Natural killer cell (primary cell): ENCODE results near the gene ADRA2C. TPM values are rescaled to one million over a fixed set of nuclear protein-coding genes. Genes with fewer than 3 reads are reported as not detected.

Experiments
- ATAC-seq, 3 donors: fragments of 150-1000 bp in 2 of 3; fragments of 200-7000 bp in 1 of 3; cut with Tn5 transposase; 1 replicate in 1 of 3; 2 replicates in 2 of 3; pipeline ENCODE4 v1.10.0; 2021; ENCODE audit warnings: mild to moderate bottlenecking in 2 of 3, moderate library complexity in 2 of 3
- DNase-seq, 2 donors: peaks; one replicate each; pipeline versions ENCODE4 v3.0.0 to v3.0.0-alpha.2; 2013 to 2021; ENCODE audit warnings: mixed read lengths in 1 of 2
- H3K27ac ChIP-seq: one replicate; pipeline ENCODE4 v1.5.1; 2013; ENCODE audit warnings: mild to moderate bottlenecking, low read length
- H3K27me3 ChIP-seq: one replicate; pipeline ENCODE4 v1.6.1; 2013; ENCODE audit warnings: low read length; ENCODE audit not compliant: control insufficient read depth, insufficient read depth
- H3K36me3 ChIP-seq: one replicate; pipeline ENCODE4 v1.6.1; 2013; ENCODE audit warnings: low read length; ENCODE audit not compliant: control insufficient read depth, insufficient read depth
- H3K4me1 ChIP-seq: one replicate; pipeline ENCODE4 v1.6.1; 2013; ENCODE audit warnings: low read length; ENCODE audit not compliant: control insufficient read depth, insufficient read depth
- H3K4me3 ChIP-seq: one replicate; pipeline ENCODE4 v1.5.1; 2013; ENCODE audit warnings: low read length
- H3K9me3 ChIP-seq: one replicate; pipeline ENCODE4 v1.6.1; 2013; ENCODE audit warnings: low read length; ENCODE audit not compliant: control insufficient read depth, insufficient read depth
- H3K27ac Mint-ChIP-seq, 2 donors: one replicate each; pipeline ENCODE4 v1.8.0; 2022; ENCODE audit warnings: mild to moderate bottlenecking in 2 of 2, mixed read lengths in 2 of 2, moderate library complexity in 1 of 2
- H3K27me3 Mint-ChIP-seq, 2 donors: one replicate each; pipeline ENCODE4 v1.8.0; 2022; ENCODE audit warnings: low read depth in 2 of 2, mixed read lengths in 2 of 2
- H3K36me3 Mint-ChIP-seq: one replicate; pipeline ENCODE4 v1.8.0; 2022; ENCODE audit warnings: mixed read lengths
- H3K4me1 Mint-ChIP-seq, 2 donors: one replicate each; pipeline ENCODE4 v1.8.0; 2022; ENCODE audit warnings: mixed read lengths in 2 of 2
- H3K4me3 Mint-ChIP-seq: one replicate; pipeline ENCODE4 v1.8.0; 2022; ENCODE audit warnings: mild to moderate bottlenecking, moderate library complexity, mixed read lengths
- H3K9me3 Mint-ChIP-seq, 2 donors: one replicate each; pipeline ENCODE4 v1.8.0; 2022; ENCODE audit warnings: mixed read lengths in 2 of 2
- WGBS: methylation state at CpG from one replicate; pipeline ENCODE4 v1.1.7; 2013; ENCODE audit warnings: missing lambda C conversion rate; ENCODE audit not compliant: insufficient coverage; 5-methylcytosine and 5-hydroxymethylcytosine counted together
- intact Hi-C: fragments of 100-400 bp; cut with micrococcal nuclease; formaldehyde crosslinking; loops from one replicate; pipeline ENCODE4 v1.14.2; 2022
- total RNA-seq, 4 donors: library from RNA; stranded (reverse); fragments of 120-200 nt in 1 of 4; gene quantifications; one replicate each; pipeline versions ENCODE4 v1.2.3 to v1.2.4, GENCODE V29; 2013 to 2022
- TF ChIP-seq, protein P1 (sequence below): fragments of 200-600 bp; IDR thresholded peaks from one replicate; pipeline ENCODE4 v1.8.0; 2022; ENCODE audit warnings: antibody characterized with exemption

Gene ADRA2C
- total RNA-seq, 3 donors from 2014 or later (not counting 1 experiment from before 2014, with no cell fraction given) = not detected

DNA sequence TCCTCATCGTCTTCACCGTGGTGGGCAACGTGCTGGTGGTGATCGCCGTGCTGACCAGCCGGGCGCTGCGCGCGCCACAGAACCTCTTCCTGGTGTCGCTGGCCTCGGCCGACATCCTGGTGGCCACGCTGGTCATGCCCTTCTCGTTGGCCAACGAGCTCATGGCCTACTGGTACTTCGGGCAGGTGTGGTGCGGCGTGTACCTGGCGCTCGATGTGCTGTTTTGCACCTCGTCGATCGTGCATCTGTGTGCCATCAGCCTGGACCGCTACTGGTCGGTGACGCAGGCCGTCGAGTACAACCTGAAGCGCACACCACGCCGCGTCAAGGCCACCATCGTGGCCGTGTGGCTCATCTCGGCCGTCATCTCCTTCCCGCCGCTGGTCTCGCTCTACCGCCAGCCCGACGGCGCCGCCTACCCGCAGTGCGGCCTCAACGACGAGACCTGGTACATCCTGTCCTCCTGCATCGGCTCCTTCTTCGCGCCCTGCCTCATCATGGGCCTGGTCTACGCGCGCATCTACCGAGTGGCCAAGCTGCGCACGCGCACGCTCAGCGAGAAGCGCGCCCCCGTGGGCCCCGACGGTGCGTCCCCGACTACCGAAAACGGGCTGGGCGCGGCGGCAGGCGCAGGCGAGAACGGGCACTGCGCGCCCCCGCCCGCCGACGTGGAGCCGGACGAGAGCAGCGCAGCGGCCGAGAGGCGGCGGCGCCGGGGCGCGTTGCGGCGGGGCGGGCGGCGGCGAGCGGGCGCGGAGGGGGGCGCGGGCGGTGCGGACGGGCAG lies 792 bp downstream of the ADRA2C start:
- no peak overlapping the region for H3K4me3 ChIP-seq
- H3K9me3 ChIP-seq = no peaks in the 10 kb centered on the region
- Mint-ChIP-seq H3K4me1 (no peaks in the 10 kb centered on the region), H3K27me3 (peaks cover 9 to 18% of the 10 kb centered on the region in 2 donors), H3K9me3 (no peaks in the 10 kb centered on the region), H3K4me3 (peak overlapping the region; percentile 40), H3K36me3 (no peaks in the 10 kb centered on the region), H3K27ac (no peak overlapping the region)
- no peak for DNase-seq
- intact Hi-C loops = no loop called here
- H3K27ac ChIP-seq = no peak overlapping the region
- 17% methylated on average over 107 of the region's 107 CpGs for WGBS
- TF ChIP-seq, protein P1, sequence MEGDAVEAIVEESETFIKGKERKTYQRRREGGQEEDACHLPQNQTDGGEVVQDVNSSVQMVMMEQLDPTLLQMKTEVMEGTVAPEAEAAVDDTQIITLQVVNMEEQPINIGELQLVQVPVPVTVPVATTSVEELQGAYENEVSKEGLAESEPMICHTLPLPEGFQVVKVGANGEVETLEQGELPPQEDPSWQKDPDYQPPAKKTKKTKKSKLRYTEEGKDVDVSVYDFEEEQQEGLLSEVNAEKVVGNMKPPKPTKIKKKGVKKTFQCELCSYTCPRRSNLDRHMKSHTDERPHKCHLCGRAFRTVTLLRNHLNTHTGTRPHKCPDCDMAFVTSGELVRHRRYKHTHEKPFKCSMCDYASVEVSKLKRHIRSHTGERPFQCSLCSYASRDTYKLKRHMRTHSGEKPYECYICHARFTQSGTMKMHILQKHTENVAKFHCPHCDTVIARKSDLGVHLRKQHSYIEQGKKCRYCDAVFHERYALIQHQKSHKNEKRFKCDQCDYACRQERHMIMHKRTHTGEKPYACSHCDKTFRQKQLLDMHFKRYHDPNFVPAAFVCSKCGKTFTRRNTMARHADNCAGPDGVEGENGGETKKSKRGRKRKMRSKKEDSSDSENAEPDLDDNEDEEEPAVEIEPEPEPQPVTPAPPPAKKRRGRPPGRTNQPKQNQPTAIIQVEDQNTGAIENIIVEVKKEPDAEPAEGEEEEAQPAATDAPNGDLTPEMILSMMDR = no peak
- no peak for ATAC-seq
- peaks cover 8% of the 10 kb centered on the region for H3K27me3 ChIP-seq
- no peaks in the 10 kb centered on the region for H3K36me3 ChIP-seq
- peaks cover 5% of the 10 kb centered on the region for H3K4me1 ChIP-seq

DNA sequence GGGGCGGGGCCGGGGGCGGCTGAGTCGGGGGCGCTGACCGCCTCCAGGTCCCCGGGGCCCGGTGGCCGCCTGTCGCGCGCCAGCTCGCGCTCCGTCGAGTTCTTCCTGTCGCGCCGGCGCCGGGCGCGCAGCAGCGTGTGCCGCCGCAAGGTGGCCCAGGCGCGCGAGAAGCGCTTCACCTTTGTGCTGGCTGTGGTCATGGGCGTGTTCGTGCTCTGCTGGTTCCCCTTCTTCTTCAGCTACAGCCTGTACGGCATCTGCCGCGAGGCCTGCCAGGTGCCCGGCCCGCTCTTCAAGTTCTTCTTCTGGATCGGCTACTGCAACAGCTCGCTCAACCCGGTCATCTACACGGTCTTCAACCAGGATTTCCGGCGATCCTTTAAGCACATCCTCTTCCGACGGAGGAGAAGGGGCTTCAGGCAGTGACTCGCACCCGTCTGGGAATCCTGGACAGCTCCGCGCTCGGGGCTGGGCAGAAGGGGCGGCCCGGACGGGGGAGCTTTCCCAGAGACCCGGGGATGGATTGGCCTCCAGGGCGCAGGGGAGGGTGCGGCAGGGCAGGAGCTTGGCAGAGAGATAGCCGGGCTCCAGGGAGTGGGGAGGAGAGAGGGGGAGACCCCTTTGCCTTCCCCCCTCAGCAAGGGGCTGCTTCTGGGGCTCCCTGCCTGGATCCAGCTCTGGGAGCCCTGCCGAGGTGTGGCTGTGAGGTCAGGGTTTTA lies 1.5 kb downstream of the ADRA2C start:
- TF ChIP-seq, protein P1 = no peak
- H3K4me1 ChIP-seq = peaks cover 5% of the 10 kb centered on the region
- H3K4me3 ChIP-seq = no peak overlapping the region
- Mint-ChIP-seq H3K4me3 (peak overlapping the region; percentile 72), H3K36me3 (no peaks in the 10 kb centered on the region), H3K4me1 (no peaks in the 10 kb centered on the region), H3K9me3 (no peaks in the 10 kb centered on the region), H3K27ac (no peak overlapping the region), H3K27me3 (peaks cover 9 to 18% of the 10 kb centered on the region in 2 donors)
- H3K27me3 ChIP-seq = peaks cover 8% of the 10 kb centered on the region
- no peaks in the 10 kb centered on the region for H3K36me3 ChIP-seq
- no peaks in the 10 kb centered on the region for H3K9me3 ChIP-seq
- no peak for ATAC-seq
- DNase-seq = peak in 1 of 2 donors; percentile 4
- 16% methylated on average over 56 of the region's 58 CpGs for WGBS
- intact Hi-C loops = no loop called here
- no peak overlapping the region for H3K27ac ChIP-seq

DNA sequence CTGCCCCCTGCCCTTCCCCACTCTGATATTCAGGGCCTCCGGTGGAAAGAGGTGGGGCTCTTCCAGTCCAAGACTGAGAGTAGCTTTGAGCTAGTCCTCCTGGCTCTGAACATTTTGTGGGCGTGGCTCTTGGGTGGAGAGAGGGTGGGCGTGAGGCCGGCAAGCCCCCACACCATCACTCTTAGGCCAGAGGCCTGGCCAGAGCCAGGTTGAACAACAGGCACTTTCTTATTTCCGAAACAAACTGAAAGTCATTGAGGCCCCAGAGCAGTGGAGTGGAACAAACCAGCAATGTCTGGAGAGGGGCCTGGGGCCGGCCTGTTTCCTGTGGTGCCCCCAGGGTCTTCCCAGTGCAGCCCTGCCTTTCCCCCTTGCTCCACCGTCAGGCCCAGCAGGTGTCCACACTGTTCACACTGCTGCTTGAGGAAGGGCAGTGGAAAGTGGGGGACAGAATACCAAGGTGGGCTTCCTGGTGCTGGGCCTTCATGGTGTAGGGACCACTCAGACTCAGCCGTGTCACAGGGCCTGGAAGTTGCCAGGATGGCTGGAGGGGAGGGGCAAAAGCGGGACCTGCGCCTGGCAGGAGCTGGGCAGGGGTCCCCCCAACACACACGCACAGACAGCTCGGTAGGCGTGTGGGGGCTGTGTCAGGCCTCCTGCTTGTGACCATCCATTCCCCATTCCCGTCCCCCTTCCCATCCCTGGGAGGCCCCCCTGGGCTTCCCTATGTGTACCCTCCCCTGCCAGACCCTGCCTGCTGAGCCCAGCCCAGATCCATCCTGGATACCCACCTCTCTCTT lies 2.9 kb downstream of the ADRA2C start:
- intact Hi-C loops = no loop called here

More for the DNA sequence above, 2.9 kb downstream of the ADRA2C start:
- Mint-ChIP-seq H3K4me3 (no peak overlapping the region), H3K9me3 (no peaks in the 10 kb centered on the region), H3K27me3 (peaks cover 3 to 14% of the 10 kb centered on the region in 2 donors), H3K4me1 (no peaks in the 10 kb centered on the region), H3K36me3 (no peaks in the 10 kb centered on the region), H3K27ac (no peak overlapping the region)
- no peaks in the 10 kb centered on the region for H3K36me3 ChIP-seq
- TF ChIP-seq, protein P1 = no peak
- no peak overlapping the region for H3K4me3 ChIP-seq
- H3K27me3 ChIP-seq = peaks cover 4% of the 10 kb centered on the region
- DNase-seq (no peak), ATAC-seq (no peak)
- H3K27ac ChIP-seq = no peak overlapping the region
- H3K9me3 ChIP-seq = no peaks in the 10 kb centered on the region
- 69% methylated on average over 11 of the region's 14 CpGs for WGBS
- H3K4me1 ChIP-seq = peaks cover 5% of the 10 kb centered on the region
